Thymus (tissue), 11 donors: ENCODE data around the gene ZFP3. TPM values are rescaled to one million over a fixed set of nuclear protein-coding genes. Genes with fewer than 3 reads are reported as not detected.
"Not testable (repeated sequence)": the region's sequence is repeated elsewhere in the genome, so short reads cannot be mapped to it uniquely, and the experiment has no call there.

Experiments used
- DNase-seq, 9 donors: peaks; one replicate each; pipeline ENCODE4 v3.0.0-alpha.2; 2013; ENCODE audit warnings: low spot score in 9 of 9, low read depth in 6 of 9, missing footprints in 1 of 9
- H3K27ac ChIP-seq, 2 donors: one replicate each; pipeline ENCODE4 v1.5.1; 2013; ENCODE audit warnings: control low read depth in 1 of 2, low read depth in 1 of 2, low read length in 1 of 2, mild to moderate bottlenecking in 1 of 2, moderate library complexity in 1 of 2
- H3K27me3 ChIP-seq, 2 donors: one replicate each; pipeline ENCODE4 v1.5.1; 2013; ENCODE audit warnings: low read length in 1 of 2; ENCODE audit not compliant: control insufficient read depth in 2 of 2, insufficient read depth in 1 of 2
- H3K36me3 ChIP-seq, 2 donors: one replicate each; pipeline ENCODE4 v1.5.1; 2013; ENCODE audit warnings: low read length in 1 of 2, mild to moderate bottlenecking in 1 of 2, moderate library complexity in 1 of 2; ENCODE audit not compliant: control insufficient read depth in 2 of 2, insufficient read depth in 2 of 2
- H3K4me1 ChIP-seq, 2 donors: one replicate each; pipeline ENCODE4 v1.5.1; 2013; ENCODE audit warnings: low read length in 2 of 2; ENCODE audit not compliant: control insufficient read depth in 2 of 2, insufficient read depth in 2 of 2
- H3K4me3 ChIP-seq, 2 donors: one replicate each; pipeline ENCODE4 v1.5.1; 2013; ENCODE audit warnings: low read length in 2 of 2, control low read depth in 1 of 2, mild to moderate bottlenecking in 1 of 2
- H3K9me3 ChIP-seq, 2 donors: one replicate each; pipeline ENCODE4 v1.5.1; 2013; ENCODE audit warnings: low read length in 1 of 2, mild to moderate bottlenecking in 1 of 2; ENCODE audit not compliant: control insufficient read depth in 2 of 2, insufficient read depth in 1 of 2
- WGBS: extraction: QIAGEN DNeasy Blood & Tissue Kit; methylation state at CpG from one replicate; pipeline ENCODE4 v1.1.7; 2013; 5-methylcytosine and 5-hydroxymethylcytosine counted together
- polyA plus RNA-seq: library from polyadenylated mRNA; stranded (reverse); fragments of 200-250 nt; gene quantifications from one replicate; pipeline ENCODE4 v1.2.3, GENCODE V29; 2013
- total RNA-seq: library from RNA; stranded (reverse); fragments of 120-200 nt; gene quantifications from one replicate; pipeline ENCODE4 v1.2.4, GENCODE V29; 2013
- donor health status: healthy.

The ZFP3 gene
- total and polyA plus RNA-seq, 2 donors: 3.3 to 4.6 TPM

DNA sequence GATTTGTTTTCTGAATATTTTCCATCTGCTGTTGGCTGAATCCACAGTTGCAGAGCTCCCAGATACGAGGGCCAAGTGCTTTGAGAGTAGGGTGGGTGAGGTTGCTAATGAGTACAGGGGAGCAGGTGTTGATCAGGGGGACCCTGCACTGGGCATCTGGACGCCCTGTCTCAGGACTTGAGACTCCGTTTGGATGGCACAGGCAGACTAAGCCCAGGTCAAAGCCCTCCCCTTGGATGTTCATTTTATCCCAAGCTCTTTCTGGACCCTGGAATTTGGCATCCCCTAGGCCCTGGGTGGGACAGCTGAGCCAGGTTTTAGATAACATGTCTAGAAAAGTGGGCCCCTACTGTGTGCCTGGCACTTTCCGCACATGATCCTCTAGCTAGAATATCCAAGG lies 49.6 kb downstream of the ZFP3 start:
- WGBS: 90% methylated on average over 4 of the region's 4 CpGs
- H3K4me1 ChIP-seq: no peaks in the 10 kb centered on the region
- H3K9me3 ChIP-seq: no peaks in the 10 kb centered on the region
- peaks cover 9 to 22% of the 10 kb centered on the region in 2 donors for H3K27me3 ChIP-seq
- DNase-seq: no peak
- H3K27ac ChIP-seq: no peak overlapping the region
- no peak overlapping the region for H3K4me3 ChIP-seq
- H3K36me3 ChIP-seq: no peaks in the 10 kb centered on the region

DNA sequence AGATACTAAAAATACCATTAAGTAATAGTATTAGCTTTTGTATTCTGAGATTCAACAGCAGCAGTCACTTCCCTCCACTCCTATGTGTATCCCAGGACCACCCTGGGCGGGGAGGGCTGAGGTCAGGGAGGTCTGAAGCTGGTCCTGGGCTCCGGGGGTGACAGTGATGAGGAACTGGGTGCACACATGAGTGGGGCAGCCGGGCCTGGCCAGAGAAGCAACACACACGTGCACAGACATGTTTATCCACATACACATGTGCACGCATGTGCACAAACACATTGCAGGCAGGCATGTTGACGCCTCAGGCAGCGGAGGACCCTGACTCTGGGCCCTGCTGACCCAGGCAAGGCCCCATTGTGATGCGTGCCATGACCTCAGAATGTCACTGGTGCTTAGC lies 50.1 kb downstream of the ZFP3 start:
- 92% methylated on average over 8 of the region's 8 CpGs for WGBS
- not testable (repeated sequence) for H3K4me3 ChIP-seq, H3K36me3 ChIP-seq, H3K27ac ChIP-seq, DNase-seq, H3K9me3 ChIP-seq, H3K4me1 ChIP-seq
- peaks cover 5 to 18% of the 10 kb centered on the region in 2 donors for H3K27me3 ChIP-seq

DNA sequence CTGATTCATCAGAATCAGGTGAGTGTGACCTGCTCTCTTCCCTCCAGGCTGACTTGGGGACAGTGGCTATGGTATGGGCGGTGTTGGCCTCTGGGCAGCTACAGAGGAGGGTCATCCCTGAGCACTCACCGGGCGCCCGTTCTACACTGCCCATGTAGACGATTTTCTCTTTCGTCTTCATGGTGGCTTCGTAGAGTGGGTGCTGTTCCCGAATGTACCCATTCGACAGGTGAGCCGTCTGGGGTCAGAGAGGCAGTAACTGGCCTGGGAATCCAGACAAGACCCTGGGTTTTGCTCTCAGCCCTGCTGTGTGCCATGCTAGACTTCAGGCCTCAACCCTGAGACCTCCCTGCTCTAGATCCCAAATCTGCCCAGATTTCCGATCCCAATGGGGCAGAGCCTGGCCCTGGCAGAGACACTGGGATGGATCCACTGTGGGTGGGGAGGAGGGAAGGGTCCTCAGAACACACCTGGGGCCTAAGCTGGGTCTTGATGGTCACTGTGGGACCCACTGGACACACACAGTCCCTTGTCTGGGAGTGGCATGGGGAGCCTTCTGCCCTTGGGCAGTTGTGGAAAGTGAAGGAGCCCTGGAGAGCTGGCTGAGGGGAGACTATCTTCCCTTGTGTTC lies 50.8 kb downstream of the ZFP3 start:
- H3K9me3 ChIP-seq: no peaks in the 10 kb centered on the region
- H3K27me3 ChIP-seq: peaks cover 2 to 12% of the 10 kb centered on the region in 2 donors
- H3K4me3 ChIP-seq: no peak overlapping the region
- DNase-seq: no peak
- H3K36me3 ChIP-seq: no peaks in the 10 kb centered on the region
- H3K4me1 ChIP-seq: no peaks in the 10 kb centered on the region
- H3K27ac ChIP-seq: no peak overlapping the region
- WGBS: 94% methylated on average over 11 of the region's 11 CpGs

DNA sequence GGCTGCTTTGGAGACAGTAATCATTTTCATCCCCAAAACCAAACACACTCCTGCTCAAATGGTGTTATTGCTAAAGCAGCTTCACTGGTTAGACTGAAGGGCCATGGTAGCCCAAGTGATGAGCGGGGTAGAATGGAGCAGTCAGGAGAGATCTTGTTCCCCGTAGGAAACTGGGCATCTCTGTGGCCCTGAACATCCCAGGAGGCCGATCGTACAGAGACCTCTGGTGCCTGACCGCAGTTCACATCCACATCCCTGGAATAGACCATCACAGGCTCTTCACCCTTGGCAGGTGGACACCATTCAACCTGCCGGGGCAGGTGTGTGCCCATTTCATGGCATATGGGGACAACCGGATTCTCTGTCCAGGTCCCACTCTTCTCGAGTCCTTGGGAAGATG lies 51.5 kb downstream of the ZFP3 start:
- not testable (repeated sequence) for DNase-seq, H3K4me1 ChIP-seq, H3K36me3 ChIP-seq, H3K4me3 ChIP-seq, H3K9me3 ChIP-seq, H3K27ac ChIP-seq, H3K27me3 ChIP-seq
- WGBS: 97% methylated on average over 8 of the region's 8 CpGs

DNA sequence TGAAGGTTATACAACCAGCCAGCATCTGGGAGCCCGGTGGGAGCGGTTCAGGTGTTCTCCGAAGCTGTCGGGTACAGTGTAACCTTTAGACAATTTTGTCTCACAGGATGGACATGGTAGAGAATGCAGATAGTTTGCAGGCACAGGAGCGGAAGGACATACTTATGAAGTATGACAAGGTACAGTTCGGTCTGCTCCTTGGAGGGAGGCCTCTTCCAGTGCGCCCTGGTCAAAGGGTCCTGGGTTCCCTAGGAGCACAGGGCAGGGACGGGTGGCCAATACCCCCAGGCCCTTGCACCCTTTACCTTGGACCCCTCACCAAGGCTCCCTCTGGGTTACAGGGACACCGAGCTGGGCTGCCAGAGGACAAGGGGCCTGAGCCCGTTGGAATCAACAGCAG lies 52.0 kb downstream of the ZFP3 start:
- H3K4me3 ChIP-seq, DNase-seq, H3K4me1 ChIP-seq, H3K9me3 ChIP-seq, H3K27me3 ChIP-seq, H3K36me3 ChIP-seq, H3K27ac ChIP-seq: not testable (repeated sequence)
- 97% methylated on average over 10 of the region's 10 CpGs for WGBS

DNA sequence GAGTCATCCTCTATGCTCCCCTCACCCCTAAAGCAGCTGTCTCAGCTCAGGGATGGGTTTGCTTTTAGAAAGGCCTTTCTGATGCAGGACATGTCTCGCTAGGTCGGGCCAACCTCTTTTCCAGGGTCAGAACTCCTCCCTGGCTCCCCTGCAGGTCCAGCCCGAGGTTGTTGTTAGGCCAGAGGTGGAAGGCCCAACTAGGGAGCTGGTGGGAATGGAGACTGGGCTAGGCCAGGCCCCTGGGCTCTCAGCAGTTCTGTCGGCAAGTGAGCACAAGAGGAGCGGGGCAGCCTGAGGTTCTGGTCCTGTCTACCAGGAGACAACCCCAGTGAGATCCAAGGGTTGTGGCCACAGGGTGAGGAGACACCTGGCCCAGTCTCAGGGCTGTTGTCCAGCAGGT lies 52.4 kb downstream of the ZFP3 start:
- not testable (repeated sequence) for H3K27ac ChIP-seq, H3K27me3 ChIP-seq, DNase-seq, H3K36me3 ChIP-seq, H3K4me1 ChIP-seq, H3K9me3 ChIP-seq, H3K4me3 ChIP-seq
- 87% methylated on average over 5 of the region's 5 CpGs for WGBS

DNA sequence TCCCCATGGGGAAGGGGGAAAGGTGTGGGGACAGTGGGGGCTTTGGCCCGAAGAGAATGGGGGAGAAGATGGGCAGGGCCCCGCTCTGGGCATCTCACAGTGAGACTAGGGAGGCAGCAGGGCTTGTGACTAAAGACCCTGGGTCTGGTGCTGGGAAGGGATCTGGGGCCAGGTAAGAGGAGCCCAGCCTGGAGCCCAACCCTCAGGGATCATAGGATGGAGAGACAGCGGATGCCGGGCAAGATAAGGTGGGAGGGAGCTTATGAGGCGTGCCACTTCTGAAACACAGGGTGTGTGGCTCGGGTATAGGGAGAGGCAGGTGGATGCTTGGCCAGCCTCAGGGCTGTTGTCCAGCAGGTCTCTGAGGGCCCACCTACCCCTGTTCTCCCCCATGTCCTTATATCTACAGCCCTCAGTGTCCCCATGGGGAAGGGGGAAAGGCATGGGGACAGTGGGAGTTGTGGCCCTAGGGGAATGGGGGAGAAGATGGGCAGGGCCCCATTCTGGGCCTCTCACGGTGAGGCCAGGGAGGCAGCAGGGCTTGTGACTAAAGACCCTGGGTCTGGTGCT lies 53.0 kb downstream of the ZFP3 start:
- Histone ChIP-seq H3K4me1 (no peaks in the 10 kb centered on the region), H3K4me3 (no peak overlapping the region), H3K27me3 (no peaks in the 10 kb centered on the region), H3K27ac (no peak overlapping the region), H3K36me3 (no peaks in the 10 kb centered on the region), H3K9me3 (no peaks in the 10 kb centered on the region)
- WGBS: 98% methylated on average over 7 of the region's 7 CpGs
- DNase-seq: no peak

DNA sequence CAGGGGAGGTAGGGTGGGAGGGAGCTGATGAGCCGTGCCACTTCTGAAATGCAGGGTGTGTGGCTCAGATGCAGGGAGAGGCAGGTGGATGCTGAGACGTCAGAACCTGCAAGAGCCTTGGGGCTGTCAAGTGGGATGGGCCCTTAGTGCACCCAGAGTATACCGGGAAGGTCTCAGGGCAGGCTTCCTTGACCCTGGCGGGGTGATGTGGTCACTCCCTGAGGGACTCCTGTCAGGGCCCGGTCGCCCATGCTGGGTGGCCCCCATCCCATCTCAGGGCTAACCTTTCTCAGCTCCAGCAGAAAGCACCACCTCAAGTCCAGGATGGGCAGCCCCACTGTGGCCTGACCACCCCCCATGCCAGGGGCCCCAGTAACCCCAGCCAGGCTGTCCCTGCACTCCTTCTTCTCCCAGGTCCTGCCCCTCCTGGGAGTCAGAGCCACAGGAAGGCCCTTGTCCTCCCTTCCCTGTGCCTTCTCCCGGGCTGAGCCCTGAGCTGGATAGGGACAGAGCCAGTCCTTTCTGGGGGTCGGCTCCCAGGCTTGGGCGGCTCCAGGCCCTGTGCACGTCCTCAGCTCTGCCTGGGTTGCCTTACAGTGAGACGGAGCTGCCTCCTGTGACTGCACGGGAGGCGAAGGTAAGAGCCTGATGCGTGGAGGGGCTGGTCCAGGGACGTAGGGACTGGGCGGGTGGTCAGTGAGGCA lies 53.7 kb downstream of the ZFP3 start:
- 95% methylated on average over 16 of the region's 16 CpGs for WGBS
- not testable (repeated sequence) for H3K9me3 ChIP-seq, H3K27me3 ChIP-seq, H3K36me3 ChIP-seq, H3K4me3 ChIP-seq, DNase-seq, H3K4me1 ChIP-seq, H3K27ac ChIP-seq

DNA sequence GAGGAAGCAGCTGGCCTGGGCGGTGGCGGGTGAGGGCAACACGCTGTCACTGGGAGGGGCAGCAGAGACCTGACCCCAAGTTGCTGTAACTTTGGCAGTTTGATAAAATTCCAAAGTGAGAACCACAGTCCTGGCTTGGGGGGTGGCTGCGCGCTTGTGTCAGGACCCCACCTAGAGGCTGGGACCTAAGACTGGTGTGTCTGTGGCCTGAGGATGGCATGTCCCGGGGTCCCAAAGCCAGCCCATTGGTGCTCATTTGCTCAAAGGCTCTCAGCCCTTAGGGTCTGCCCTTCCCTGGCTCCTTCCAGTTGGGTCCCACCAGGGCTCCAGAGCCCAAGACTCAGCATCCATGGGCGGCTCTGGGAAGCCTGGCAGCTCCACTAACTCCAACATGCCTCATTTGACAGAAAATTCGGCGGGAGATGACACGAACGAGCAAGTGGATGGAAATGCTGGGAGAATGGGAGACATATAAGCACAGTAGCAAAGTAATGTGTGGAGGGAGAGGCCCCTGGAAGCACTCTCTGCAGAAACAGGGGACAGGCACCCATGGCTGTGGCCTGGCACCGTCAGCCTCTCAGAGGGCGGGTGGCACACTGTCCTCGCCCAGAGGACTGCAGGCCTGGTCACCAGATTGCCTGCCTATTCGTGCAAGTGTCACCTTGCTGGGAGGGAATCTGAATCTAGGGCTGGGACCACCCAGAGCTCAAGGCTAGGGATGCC lies 54.4 kb downstream of the ZFP3 start:
- not testable (repeated sequence) for H3K27ac ChIP-seq, H3K4me1 ChIP-seq, H3K9me3 ChIP-seq, H3K36me3 ChIP-seq, H3K4me3 ChIP-seq, DNase-seq, H3K27me3 ChIP-seq
- 95% methylated on average over 15 of the region's 15 CpGs for WGBS
